ENCODE results near the gene OXSR1. TPM values are rescaled to one million over a fixed set of nuclear protein-coding genes. Genes with fewer than 3 reads are reported as not detected.
"Not testable (repeated sequence)": the region's sequence is repeated elsewhere in the genome, so short reads cannot be mapped to it uniquely, and the experiment has no call there.

Gene OXSR1
- total RNA-seq, 2 donors from 2014 or later = 16.1 to 23.7 TPM

GRCh38 chr3:38133557-38134405 lies 31.6 kb upstream of the OXSR1 start:
- 57 to 58% methylated on average over 7 to 10 of the region's 10 CpGs for WGBS, 2 donors
- TF ChIP-seq CTCF (IDR thresholded peaks at IDR 0.05) = no peak
- TF ChIP-seq POLR2A (IDR thresholded peaks at IDR 0.05) = peak in 1 of 3 donors; percentile 21
- DNase-seq (peak; percentile 41 to 74 (median 67)), ATAC-seq (peak; percentile 16)
- peaks cover 72% of the 10 kb centered on the region for H3K4me1 ChIP-seq
- intact Hi-C loops (cut with DNase I) = no loop called here
- H3K27ac ChIP-seq = peak overlapping the region; percentile 64 to 92 (median 86)
- H3K27me3 ChIP-seq = no peaks in the 10 kb centered on the region
- H3K36me3 ChIP-seq (replicated peaks in 1 of 2; ENCODE audit: insufficient read depth in 1 of 2, low read depth in 2 of 2) = peaks cover 7 to 14% of the 10 kb centered on the region in 2 donors
- H3K4me3 ChIP-seq = no peak overlapping the region
- H3K9me3 ChIP-seq = no peaks in the 10 kb centered on the region

GRCh38 chr3:38134517-38135143 lies 30.7 kb upstream of the OXSR1 start:
- ATAC-seq; DNase-seq; H3K27me3 ChIP-seq; H3K4me3 ChIP-seq; intact Hi-C loops (cut with DNase I); H3K9me3 ChIP-seq: not testable (repeated sequence)
- Histone ChIP-seq H3K4me1 (peaks cover 74% of the 10 kb centered on the region), H3K36me3 (replicated peaks in 1 of 2; ENCODE audit: insufficient read depth in 1 of 2, low read depth in 2 of 2) (peaks cover 2 to 12% of the 10 kb centered on the region in 2 donors), H3K27ac (peak overlapping the region; percentile 64 to 92 (median 86))
- WGBS, 2 donors = 46 to 48% methylated on average over 10 of the region's 10 CpGs

- H3K27me3 ChIP-seq; intact Hi-C loops (cut with DNase I); DNase-seq; H3K9me3 ChIP-seq; ATAC-seq; H3K36me3 ChIP-seq (replicated peaks in 1 of 2; ENCODE audit: insufficient read depth in 1 of 2, low read depth in 2 of 2): not testable (repeated sequence)
- Histone ChIP-seq H3K4me1 (peaks cover 77% of the 10 kb centered on the region), H3K27ac (peak overlapping the region in 3 of 4 donors; percentile 87 to 97 (median 92)), H3K4me3 (peak overlapping the region; percentile 84 to 95)
- 29 to 32% methylated on average over 7 to 10 of the region's 10 CpGs for WGBS, 2 donors
Observed at GRCh38 chr3:38135621-38136277, 29.6 kb upstream of the OXSR1 start.

GRCh38 chr3:38136393-38136776 lies 29.0 kb upstream of the OXSR1 start:
- H3K9me3 ChIP-seq = no peaks in the 10 kb centered on the region
- H3K4me3 ChIP-seq = peak overlapping the region; percentile 84 to 95
- DNase-seq (peak; percentile 51 to 72 (median 64)), ATAC-seq (no peak)
- intact Hi-C loops (cut with DNase I) = no loop called here
- 0 to 1% methylated on average over 8 to 20 of the region's 20 CpGs for WGBS, 2 donors
- no peaks in the 10 kb centered on the region for H3K27me3 ChIP-seq
- TF ChIP-seq CTCF (IDR thresholded peaks at IDR 0.05) (no peak), POLR2A (IDR thresholded peaks at IDR 0.05) (no peak)
- peaks cover 0 to 4% of the 10 kb centered on the region in 2 donors for H3K36me3 ChIP-seq (replicated peaks in 1 of 2; ENCODE audit: insufficient read depth in 1 of 2, low read depth in 2 of 2)
- peaks cover 71% of the 10 kb centered on the region for H3K4me1 ChIP-seq
- peak overlapping the region; percentile 87 to 97 (median 92) for H3K27ac ChIP-seq

- peaks cover 65% of the 10 kb centered on the region for H3K4me1 ChIP-seq
- intact Hi-C loops (cut with DNase I) = no loop called here
- 0 to 1% methylated on average over 22 to 66 of the region's 66 CpGs for WGBS, 2 donors
Observed at GRCh38 chr3:38136777-38137614, 28.3 kb upstream of the OXSR1 start, which contains the start of gene ACAA1. Gene ACAA1 (minus strand): TSS chr3:38137127. CDS start chr3:38137035, 92 bp downstream.

More at GRCh38 chr3:38136777-38137614, 28.3 kb upstream of the OXSR1 start, which contains the start of gene ACAA1:
- no peaks in the 10 kb centered on the region for H3K9me3 ChIP-seq
- peak; percentile 100 for DNase-seq
- peak; percentile 92 for ATAC-seq
- H3K4me3 ChIP-seq = peak within 1 kb of the TSS; percentile 84 to 95
- peak; percentile 90 to 97 (median 96) for TF ChIP-seq POLR2A (IDR thresholded peaks at IDR 0.05)
- TF ChIP-seq CTCF (IDR thresholded peaks at IDR 0.05) = peak in 2 of 7 experiments; percentile 2 to 8
- peak within 1 kb of the TSS; percentile 87 to 97 (median 92) for H3K27ac ChIP-seq
- no peaks in the 10 kb centered on the region for H3K27me3 ChIP-seq
- no peaks in the 10 kb centered on the region for H3K36me3 ChIP-seq (replicated peaks in 1 of 2; ENCODE audit: insufficient read depth in 1 of 2, low read depth in 2 of 2)

Measured in body of pancreas (tissue), 4 donors.